ENCODE data around the gene NIPBL. TPM values are rescaled to one million over a fixed set of nuclear protein-coding genes. Genes with fewer than 3 reads are reported as not detected.

The NIPBL gene
- total and polyA plus RNA-seq, 2 of the 13 experiments (the other 11 are each of a cell fraction or from before 2014, with no cell fraction given) = 12.3 to 32.3 TPM

- ChIA-PET CTCF (ENCODE audit: low intra/inter-chr PET ratio, low total read pairs) (no interaction called here), POLR2A (no interaction called here)
- DNase-seq (ENCODE audit: low spot score) (no peak), ATAC-seq (no peak), FAIRE-seq (no peak)
- Histone ChIP-seq H3K79me2 (ENCODE audit: insufficient read depth, low read length) (peaks cover 74% of the 10 kb centered on the region), H3K36me3 (replicated peaks in 1 of 2; ENCODE audit: control insufficient read depth in 1 of 2, insufficient read depth in 2 of 2, low read length in 2 of 2) (no peaks in the 10 kb centered on the region), H4K20me1 (ENCODE audit: insufficient read depth, low read length) (peaks cover 15% of the 10 kb centered on the region; the same call in 1 of the 2 replicates), H3K27ac (ENCODE audit: extremely low read length, insufficient read depth, low read length) (no peak overlapping the region), H3K4me1 (ENCODE audit: insufficient read depth, low read length) (no peaks in the 10 kb centered on the region), H3K27me3 (ENCODE audit: control insufficient read depth in 1 of 2, insufficient read depth in 2 of 2, low read length in 2 of 2) (no peaks in the 10 kb centered on the region), H3K4me2 (ENCODE audit: low read depth, low read length) (no peak overlapping the region), H3K4me3 (replicated peaks in 1 of 3; ENCODE audit: insufficient read depth in 1 of 3, low read depth in 2 of 3, low read length in 3 of 3) (no peak overlapping the region), H2AFZ (ENCODE audit: low read length) (no peak overlapping the region), H3K9me3 (ENCODE audit: low read length) (no peaks in the 10 kb centered on the region), H3K9ac (ENCODE audit: insufficient read depth, low read depth, low read length) (no peak overlapping the region)
- in situ Hi-C loops (cut with HindIII; ENCODE audit: extremely low pct_ligation_motif_present, low pct_unique_long_range_greater_than_20kb) = no loop called here
- TF ChIP-seq ZKSCAN8 (CRISPR knock-in tag; IDR thresholded peaks at IDR 0.05; ENCODE audit: borderline replicate concordance) (no peak), HDAC1 (CRISPR knock-in tag; IDR thresholded peaks at IDR 0.05) (no peak), GRHL1 (CRISPR knock-in tag; conservative IDR thresholded peaks at IDR 0.05) (no peak), NFIB (CRISPR knock-in tag; IDR thresholded peaks at IDR 0.05; ENCODE audit: borderline replicate concordance) (no peak)
- intact Hi-C loops (cut with micrococcal nuclease; ENCODE audit: unreplicated experiment) = loop anchor here (1.0 kb wide), 1 partner anchor 33 kb away; no protein-coding TSS in a partner anchor
- no TSS peak for BruUV-seq (replicated peaks)
Measured at GRCh38 chr5:36919650-36920049, 43.1 kb downstream of the NIPBL start.

- H3K4me2 ChIP-seq (ENCODE audit: low read depth, low read length) = no peak overlapping the region
- H3K79me2 ChIP-seq (ENCODE audit: insufficient read depth, low read length) = peaks cover 98% of the 10 kb centered on the region
- WGBS (ENCODE audit: low lambda C conversion rate) = 86% methylated on average over 1 of the region's 1 CpG
- ATAC-seq (no peak), DNase-seq (ENCODE audit: low spot score) (no peak), FAIRE-seq (no peak)
- no peak overlapping the region for H2AFZ ChIP-seq (ENCODE audit: low read length)
- CTCF ChIA-PET (ENCODE audit: low intra/inter-chr PET ratio, low total read pairs) = no interaction called here
- peaks cover 34% of the 10 kb centered on the region for H4K20me1 ChIP-seq (ENCODE audit: insufficient read depth, low read length)
- no peak overlapping the region for H3K9ac ChIP-seq (ENCODE audit: insufficient read depth, low read depth, low read length)
- H3K27me3 ChIP-seq (ENCODE audit: control insufficient read depth in 1 of 2, insufficient read depth in 2 of 2, low read length in 2 of 2) = no peaks in the 10 kb centered on the region
- in situ Hi-C loops (cut with HindIII; ENCODE audit: extremely low pct_ligation_motif_present, low pct_unique_long_range_greater_than_20kb) = no loop called here
- no peak overlapping the region for H3K4me3 ChIP-seq (replicated peaks in 1 of 3; ENCODE audit: insufficient read depth in 1 of 3, low read depth in 2 of 3, low read length in 3 of 3)
- no peak overlapping the region for H3K27ac ChIP-seq (ENCODE audit: extremely low read length, insufficient read depth, low read length)
- no peaks in the 10 kb centered on the region for H3K9me3 ChIP-seq (ENCODE audit: low read length)
- no TSS peak for BruUV-seq (replicated peaks)
- intact Hi-C loops (cut with micrococcal nuclease; ENCODE audit: unreplicated experiment) = no loop called here
- H3K4me1 ChIP-seq (ENCODE audit: insufficient read depth, low read length) = no peaks in the 10 kb centered on the region
- H3K36me3 ChIP-seq (replicated peaks in 1 of 2; ENCODE audit: control insufficient read depth in 1 of 2, insufficient read depth in 2 of 2, low read length in 2 of 2) = no peaks in the 10 kb centered on the region
- POLR2A ChIA-PET = no interaction called here
- TF ChIP-seq GMEB1 (CRISPR knock-in tag; IDR thresholded peaks at IDR 0.05; ENCODE audit: borderline replicate concordance) = no peak
- TF ChIP-seq SMYD3 (CRISPR knock-in tag; IDR thresholded peaks at IDR 0.05) = no peak
- TF ChIP-seq ZSCAN30 (CRISPR knock-in tag; IDR thresholded peaks at IDR 0.05) = no peak
- TF ChIP-seq WIZ (CRISPR knock-in tag; IDR thresholded peaks at IDR 0.05) = no peak
- no peak for TF ChIP-seq ZSCAN9 (CRISPR knock-in tag; IDR thresholded peaks at IDR 0.05; ENCODE audit: borderline replicate concordance)
- TF ChIP-seq SIX4 (CRISPR knock-in tag; IDR thresholded peaks at IDR 0.05) = no peak
- TF ChIP-seq E2F1 (CRISPR knock-in tag; IDR thresholded peaks at IDR 0.05) = no peak
- TF ChIP-seq SAFB2 (CRISPR knock-in tag; IDR thresholded peaks at IDR 0.05; ENCODE audit: borderline replicate concordance, low read depth) = no peak
- TF ChIP-seq SUZ12 (IDR thresholded peaks at IDR 0.05; ENCODE audit: low read depth, low read length) = no peak
- no peak for TF ChIP-seq ZKSCAN8 (CRISPR knock-in tag; IDR thresholded peaks at IDR 0.05; ENCODE audit: borderline replicate concordance)
- TF ChIP-seq ZNF468 (CRISPR knock-in tag; IDR thresholded peaks at IDR 0.05) = no peak
- TF ChIP-seq THAP11 (CRISPR knock-in tag; IDR thresholded peaks at IDR 0.05) = no peak
- no peak for TF ChIP-seq KAT2B (IDR thresholded peaks at IDR 0.05; ENCODE audit: borderline replicate concordance, low read depth, low read length)
- TF ChIP-seq GZF1 (CRISPR knock-in tag; IDR thresholded peaks at IDR 0.05) = no peak
Measured at GRCh38 chr5:36928947-36929346, 52.4 kb downstream of the NIPBL start.

Data from HepG2 (cell line).